ENCODE results near the gene CDC45.

CDC45 gene

DNA sequence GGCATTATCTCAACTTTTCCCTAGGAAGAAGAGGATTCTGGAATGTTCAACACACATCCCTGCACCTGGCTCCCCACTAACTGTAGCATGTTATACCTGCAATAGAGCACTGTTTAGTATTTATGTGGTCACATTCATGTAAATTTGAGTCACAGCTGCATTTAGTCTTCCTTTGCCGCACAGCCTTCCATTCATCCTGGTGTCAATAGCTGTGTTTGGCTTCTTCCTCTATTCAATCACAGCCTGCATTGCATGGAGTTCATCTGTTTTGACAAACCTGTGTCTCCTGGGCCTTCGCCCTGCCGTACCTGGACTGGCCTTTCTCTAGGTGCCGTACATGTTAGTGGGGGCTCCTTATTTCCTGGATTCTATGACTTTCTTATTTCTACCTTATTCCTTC, 28.1 kb upstream of the CDC45 start:
- TF ChIP-seq, protein P1, sequence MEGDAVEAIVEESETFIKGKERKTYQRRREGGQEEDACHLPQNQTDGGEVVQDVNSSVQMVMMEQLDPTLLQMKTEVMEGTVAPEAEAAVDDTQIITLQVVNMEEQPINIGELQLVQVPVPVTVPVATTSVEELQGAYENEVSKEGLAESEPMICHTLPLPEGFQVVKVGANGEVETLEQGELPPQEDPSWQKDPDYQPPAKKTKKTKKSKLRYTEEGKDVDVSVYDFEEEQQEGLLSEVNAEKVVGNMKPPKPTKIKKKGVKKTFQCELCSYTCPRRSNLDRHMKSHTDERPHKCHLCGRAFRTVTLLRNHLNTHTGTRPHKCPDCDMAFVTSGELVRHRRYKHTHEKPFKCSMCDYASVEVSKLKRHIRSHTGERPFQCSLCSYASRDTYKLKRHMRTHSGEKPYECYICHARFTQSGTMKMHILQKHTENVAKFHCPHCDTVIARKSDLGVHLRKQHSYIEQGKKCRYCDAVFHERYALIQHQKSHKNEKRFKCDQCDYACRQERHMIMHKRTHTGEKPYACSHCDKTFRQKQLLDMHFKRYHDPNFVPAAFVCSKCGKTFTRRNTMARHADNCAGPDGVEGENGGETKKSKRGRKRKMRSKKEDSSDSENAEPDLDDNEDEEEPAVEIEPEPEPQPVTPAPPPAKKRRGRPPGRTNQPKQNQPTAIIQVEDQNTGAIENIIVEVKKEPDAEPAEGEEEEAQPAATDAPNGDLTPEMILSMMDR (IDR thresholded peaks at IDR 0.05; ENCODE audit: insufficient read depth, missing control alignments): no peak
- DNase-seq (ENCODE audit: insufficient read length, low spot score): no peak
- no peak for FAIRE-seq

DNA sequence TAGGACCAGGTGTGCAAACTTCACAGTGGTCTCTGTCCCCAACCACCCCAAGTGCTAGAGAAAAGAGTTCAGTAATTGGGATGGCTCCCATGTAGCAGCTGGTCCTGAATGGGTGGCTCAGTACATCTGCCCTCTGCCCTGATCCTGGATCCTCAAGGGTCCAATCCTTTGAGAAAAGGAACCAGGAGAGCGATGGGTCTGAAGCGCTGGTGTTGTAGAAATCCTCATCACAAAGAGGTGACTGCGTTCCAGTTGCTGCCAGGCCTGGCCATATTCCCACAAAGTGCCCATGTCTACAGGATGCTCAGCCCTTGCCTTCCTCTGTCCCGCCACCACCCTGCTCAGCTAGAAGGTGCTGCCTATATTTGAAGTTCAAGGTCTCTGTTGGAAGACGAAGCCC, 26.0 kb upstream of the CDC45 start:
- no peak for DNase-seq (ENCODE audit: insufficient read length, low spot score)
- no peak for FAIRE-seq
- TF ChIP-seq, protein P1 (IDR thresholded peaks at IDR 0.05; ENCODE audit: insufficient read depth, missing control alignments): no peak

DNA sequence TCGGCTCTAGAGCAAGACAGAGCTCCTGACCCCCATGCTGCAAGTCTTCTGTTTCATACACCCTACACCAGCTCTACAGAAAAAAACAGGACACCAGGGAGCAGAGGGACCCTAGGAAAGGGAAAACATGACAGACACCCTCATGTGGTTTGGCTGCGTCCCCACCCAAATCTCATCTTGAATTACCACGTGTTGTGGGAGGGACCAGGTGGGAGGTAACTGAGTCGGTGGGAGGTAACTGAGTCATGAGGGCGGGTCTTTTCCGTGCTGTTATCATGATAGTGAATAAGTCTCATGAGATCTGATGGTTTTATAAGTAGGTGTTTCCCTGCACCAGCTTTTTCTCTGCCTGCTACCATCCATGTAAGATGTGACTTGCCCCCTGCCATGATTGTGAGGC, 25.6 kb upstream of the CDC45 start:
- TF ChIP-seq, protein P1 (IDR thresholded peaks at IDR 0.05; ENCODE audit: insufficient read depth, missing control alignments): no peak
- FAIRE-seq: no peak
- no peak for DNase-seq (ENCODE audit: insufficient read length, low spot score)

DNA sequence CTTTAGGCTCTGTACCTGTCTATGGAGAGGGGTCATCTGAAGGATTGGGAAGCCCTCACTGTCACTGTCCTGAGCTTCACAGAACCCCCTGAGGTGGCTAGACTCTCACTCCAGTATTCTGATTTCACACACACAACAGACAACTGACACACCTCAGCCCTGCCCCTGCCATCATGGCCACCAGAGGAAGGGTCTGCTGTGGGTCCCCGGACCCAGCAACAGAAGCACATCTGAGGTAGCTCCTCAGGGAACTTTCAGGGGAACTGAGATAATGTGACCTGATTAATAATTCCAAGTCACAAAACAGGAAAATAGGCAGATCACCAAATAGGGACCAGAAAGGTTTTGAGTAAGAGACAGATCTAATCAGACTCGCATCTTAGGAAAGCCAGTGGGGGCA, 24.7 kb upstream of the CDC45 start:
- TF ChIP-seq, protein P1 (IDR thresholded peaks at IDR 0.05; ENCODE audit: insufficient read depth, missing control alignments): no peak
- no peak for DNase-seq (ENCODE audit: insufficient read length, low spot score)
- FAIRE-seq: no peak

DNA sequence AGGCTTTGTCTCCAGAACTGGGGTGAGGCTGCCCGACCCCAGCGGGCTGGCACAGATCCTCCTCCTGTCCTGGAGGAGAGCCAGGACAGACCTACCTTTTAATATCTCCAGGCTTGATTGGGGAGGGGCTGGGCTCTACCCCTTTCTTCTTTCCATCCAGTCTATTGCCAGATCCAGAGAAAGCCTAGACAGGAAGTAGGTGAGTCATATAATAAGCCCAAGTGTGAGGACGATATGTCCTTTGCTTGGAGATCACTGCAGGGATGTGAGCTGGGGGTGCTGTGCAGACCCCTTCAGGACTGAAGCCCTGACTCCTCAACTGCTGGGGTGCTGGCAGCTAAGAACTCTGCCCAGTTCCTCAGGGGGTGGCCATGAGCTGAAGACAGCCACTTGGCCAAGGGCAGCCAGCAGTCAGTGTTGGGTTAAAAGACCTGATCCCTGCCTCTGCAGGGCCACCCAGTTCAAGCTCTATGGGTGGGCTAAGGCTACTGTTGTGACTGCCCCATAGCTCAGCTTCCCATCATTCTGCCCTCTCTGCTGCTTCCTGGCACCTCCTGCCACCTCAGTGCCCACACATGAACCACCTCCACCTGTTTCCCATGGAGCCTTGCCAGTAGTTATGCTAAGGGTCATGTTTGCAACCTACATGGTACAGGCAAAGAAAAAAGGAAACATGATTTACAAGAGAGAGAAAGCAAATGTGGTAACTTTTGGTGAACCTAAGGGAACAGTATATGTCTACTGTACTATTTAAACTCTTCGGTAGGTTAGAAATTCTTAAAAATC, 23.9 kb upstream of the CDC45 start:
- FAIRE-seq (no peak), DNase-seq (ENCODE audit: insufficient read length, low spot score) (no peak)
- TF ChIP-seq, protein P1 (IDR thresholded peaks at IDR 0.05; ENCODE audit: insufficient read depth, missing control alignments): no peak

DNA sequence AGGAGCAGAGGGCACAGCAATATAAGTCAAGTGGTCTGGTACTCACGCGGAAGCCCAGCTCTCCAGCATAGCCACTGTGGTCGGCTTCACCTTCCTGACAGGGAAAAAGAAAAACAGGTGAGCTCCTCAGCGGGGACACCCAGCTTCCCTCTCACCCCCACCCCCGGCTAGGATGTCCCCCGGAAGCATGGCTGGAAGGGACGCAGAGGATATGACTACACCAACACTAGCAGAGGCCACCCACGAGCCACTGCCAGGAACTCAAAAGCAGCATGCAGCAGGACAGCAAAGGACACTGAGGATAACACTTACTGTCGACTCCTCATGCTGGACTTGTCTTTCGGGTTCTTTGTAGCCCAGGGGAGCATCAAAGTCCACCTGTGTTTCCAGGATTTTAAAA, 23.2 kb upstream of the CDC45 start:
- TF ChIP-seq, protein P1 (IDR thresholded peaks at IDR 0.05; ENCODE audit: insufficient read depth, missing control alignments): no peak
- DNase-seq (ENCODE audit: insufficient read length, low spot score): no peak
- FAIRE-seq: no peak

DNA sequence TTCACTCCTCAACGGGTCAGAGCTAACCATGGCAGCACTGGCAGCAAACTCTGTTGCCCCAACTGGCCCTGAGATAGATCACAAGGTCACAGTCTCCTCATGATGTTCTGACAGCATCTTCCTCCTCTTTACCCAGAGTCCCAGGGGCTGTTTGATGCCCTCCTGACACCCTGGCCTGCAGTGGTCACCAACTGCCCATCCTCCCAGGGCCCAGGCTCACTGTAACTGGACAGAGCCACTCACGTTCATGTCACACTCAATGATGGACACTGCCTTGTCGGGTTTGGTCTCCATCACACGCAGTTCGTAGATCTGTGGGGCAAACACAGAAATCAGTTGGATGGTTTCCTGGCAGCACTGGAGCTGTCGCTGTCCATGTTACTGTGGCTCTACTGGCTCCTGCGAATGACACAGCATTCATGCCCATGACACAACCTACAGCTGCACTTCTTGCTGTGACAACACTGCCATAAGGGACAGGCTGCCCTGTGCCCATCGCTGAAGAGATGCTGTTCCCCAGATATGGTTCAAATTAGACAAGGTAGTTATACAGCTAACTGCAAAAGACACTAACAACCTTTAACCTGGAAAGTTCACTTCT, 21.8 kb upstream of the CDC45 start:
- TF ChIP-seq, protein P1 (IDR thresholded peaks at IDR 0.05; ENCODE audit: insufficient read depth, missing control alignments): no peak
- FAIRE-seq: no peak
- no peak for DNase-seq (ENCODE audit: insufficient read length, low spot score)
